Neural crest cell (in vitro differentiated cells): ENCODE measurements around the gene MAML3. TPM values are rescaled to one million over a fixed set of nuclear protein-coding genes. Genes with fewer than 3 reads are reported as not detected.

ENCODE experiments used
- DNase-seq: peaks from one replicate; pipeline ENCODE4 v3.0.0; 2021; ENCODE audit warnings: low read depth, mixed read lengths, low spot score
- H3K27ac Mint-ChIP-seq: one replicate; pipeline ENCODE4 v1.8.0; 2021; ENCODE audit warnings: mild to moderate bottlenecking, mixed read lengths; ENCODE audit not compliant: unreplicated experiment
- H3K27me3 Mint-ChIP-seq: 2 replicates; pipeline ENCODE4 v1.8.0; 2021; ENCODE audit warnings: low read depth, mild to moderate bottlenecking, mixed read lengths
- H3K36me3 Mint-ChIP-seq: 2 replicates; pipeline ENCODE4 v1.8.0; 2021; ENCODE audit warnings: low read depth, mild to moderate bottlenecking, mixed read lengths
- H3K4me1 Mint-ChIP-seq: 2 replicates; pipeline ENCODE4 v1.8.0; 2021; ENCODE audit warnings: mixed read lengths
- H3K4me3 Mint-ChIP-seq: one replicate; pipeline ENCODE4 v1.8.0; 2021; ENCODE audit warnings: mild to moderate bottlenecking, mixed read lengths
- H3K9me3 Mint-ChIP-seq: 2 replicates; pipeline ENCODE4 v1.8.0; 2021; ENCODE audit warnings: mixed read lengths
- CTCF ChIP-seq: fragments of 200-600 bp; sonication (generic); conservative IDR thresholded peaks from 2 replicates; pipeline ENCODE4 v1.5.0; 2021; ENCODE audit warnings: antibody characterized with exemption, mild to moderate bottlenecking
- total RNA-seq: library from RNA; stranded (reverse); gene quantifications from 2 replicates; pipeline ENCODE4 v1.2.1, GENCODE V29; 2021

The MAML3 gene
- total RNA-seq, 1 donor from 2014 or later, result 21.8 TPM

GRCh38 chr4:140012688-140013486, 141.1 kb downstream of the MAML3 start:
- TF ChIP-seq CTCF, result peak; percentile 64
- peaks cover 6% of the 10 kb centered on the region for H3K36me3 Mint-ChIP-seq
- peak overlapping the region; percentile 4 for H3K4me3 Mint-ChIP-seq
- H3K27ac Mint-ChIP-seq, result peak overlapping the region; percentile 15
- peaks cover 24% of the 10 kb centered on the region for H3K4me1 Mint-ChIP-seq
- peaks cover 5% of the 10 kb centered on the region for H3K9me3 Mint-ChIP-seq
- DNase-seq, result no peak
- no peaks in the 10 kb centered on the region for H3K27me3 Mint-ChIP-seq

GRCh38 chr4:140005699-140006098, 148.3 kb downstream of the MAML3 start:
- H3K4me3 Mint-ChIP-seq, result peak overlapping the region; percentile 56
- TF ChIP-seq CTCF, result no peak
- no peaks in the 10 kb centered on the region for H3K27me3 Mint-ChIP-seq
- H3K27ac Mint-ChIP-seq, result peak overlapping the region; percentile 22
- H3K9me3 Mint-ChIP-seq, result no peaks in the 10 kb centered on the region
- no peak for DNase-seq
- peaks cover 57% of the 10 kb centered on the region for H3K4me1 Mint-ChIP-seq
- H3K36me3 Mint-ChIP-seq, result no peaks in the 10 kb centered on the region

GRCh38 chr4:140004922-140005627, 148.9 kb downstream of the MAML3 start:
- Mint-ChIP-seq H3K36me3 (no peaks in the 10 kb centered on the region), H3K9me3 (no peaks in the 10 kb centered on the region), H3K4me3 (peak overlapping the region; percentile 56), H3K27ac (peak overlapping the region; percentile 97), H3K27me3 (no peaks in the 10 kb centered on the region), H3K4me1 (peaks cover 61% of the 10 kb centered on the region)
- TF ChIP-seq CTCF, result no peak
- DNase-seq, result no peak

- Mint-ChIP-seq H3K9me3 (no peaks in the 10 kb centered on the region), H3K4me1 (peaks cover 62% of the 10 kb centered on the region), H3K4me3 (peak overlapping the region; percentile 56), H3K36me3 (no peaks in the 10 kb centered on the region), H3K27ac (peak overlapping the region; percentile 97), H3K27me3 (no peaks in the 10 kb centered on the region)
- DNase-seq, result peak; percentile 39
- TF ChIP-seq CTCF, result no peak
These were observed 149.5 kb downstream of the MAML3 start for GRCh38 chr4:140004549-140004895.

- H3K36me3 Mint-ChIP-seq, result peaks cover under 1% of the 10 kb centered on the region
- peak overlapping the region; percentile 97 for H3K27ac Mint-ChIP-seq
- peaks cover 58% of the 10 kb centered on the region for H3K4me1 Mint-ChIP-seq
- H3K27me3 Mint-ChIP-seq, result no peaks in the 10 kb centered on the region
- H3K9me3 Mint-ChIP-seq, result no peaks in the 10 kb centered on the region
- no peak for TF ChIP-seq CTCF
- no peak for DNase-seq
- H3K4me3 Mint-ChIP-seq, result peak overlapping the region; percentile 56
These were observed 150.0 kb downstream of the MAML3 start for GRCh38 chr4:140003876-140004548.
